DMS153 treated with DMSO at 0.1 percent for 48 hours (cell line): ENCODE measurements around the gene AMPD2.

ENCODE experiments used
- DNase-seq: peaks from one replicate; lab custom pipeline; 2025; ENCODE audit not compliant: unreplicated experiment; lab: John Stamatoyannopoulos, UW

Gene AMPD2

DNA sequence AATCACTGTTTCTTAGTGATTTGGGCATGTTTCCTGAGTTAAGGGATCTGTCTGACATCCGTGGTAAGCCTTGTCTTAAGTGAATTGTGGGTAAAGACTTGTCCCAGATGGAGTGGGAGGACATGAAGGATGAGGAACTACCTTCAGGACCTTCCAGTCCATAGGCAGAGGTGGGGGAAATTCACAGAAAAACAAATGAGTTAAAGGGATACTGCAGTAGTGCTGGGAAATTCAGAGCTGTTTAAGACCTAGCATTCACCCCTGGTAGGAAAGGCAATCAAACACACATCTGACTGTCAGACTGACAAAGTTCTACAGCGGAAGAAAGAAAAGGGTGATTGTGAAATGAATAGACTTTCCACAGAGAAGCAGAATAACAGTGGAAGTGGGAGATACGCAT, 3.2 kb upstream of the AMPD2 start:
- DNase-seq = no peak

DNA sequence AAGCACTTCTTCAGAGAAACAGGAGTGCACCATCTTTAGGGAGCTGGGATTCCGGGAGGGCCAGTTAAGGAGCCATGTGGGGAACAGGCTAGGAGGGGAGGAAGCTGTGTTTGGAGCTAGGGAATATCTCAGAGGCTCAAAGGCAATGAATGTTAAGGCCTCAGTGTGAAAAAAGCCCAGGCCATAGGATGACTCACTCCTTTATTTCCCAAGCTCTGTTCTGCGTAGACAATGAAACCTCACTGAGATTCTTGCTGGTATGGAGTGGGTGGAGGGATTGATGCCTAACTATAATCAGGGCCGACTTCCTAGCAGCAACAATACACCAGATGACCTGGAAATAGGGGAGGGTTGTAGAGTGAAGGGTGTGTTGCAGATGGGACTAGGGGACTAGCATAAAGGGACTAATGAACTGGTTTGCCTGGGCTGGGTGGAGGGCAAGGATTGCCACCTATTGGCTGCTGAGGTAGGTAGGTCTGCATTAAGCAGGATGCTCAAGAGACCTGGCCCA, 2.3 kb upstream of the AMPD2 start:
- no peak for DNase-seq

DNA sequence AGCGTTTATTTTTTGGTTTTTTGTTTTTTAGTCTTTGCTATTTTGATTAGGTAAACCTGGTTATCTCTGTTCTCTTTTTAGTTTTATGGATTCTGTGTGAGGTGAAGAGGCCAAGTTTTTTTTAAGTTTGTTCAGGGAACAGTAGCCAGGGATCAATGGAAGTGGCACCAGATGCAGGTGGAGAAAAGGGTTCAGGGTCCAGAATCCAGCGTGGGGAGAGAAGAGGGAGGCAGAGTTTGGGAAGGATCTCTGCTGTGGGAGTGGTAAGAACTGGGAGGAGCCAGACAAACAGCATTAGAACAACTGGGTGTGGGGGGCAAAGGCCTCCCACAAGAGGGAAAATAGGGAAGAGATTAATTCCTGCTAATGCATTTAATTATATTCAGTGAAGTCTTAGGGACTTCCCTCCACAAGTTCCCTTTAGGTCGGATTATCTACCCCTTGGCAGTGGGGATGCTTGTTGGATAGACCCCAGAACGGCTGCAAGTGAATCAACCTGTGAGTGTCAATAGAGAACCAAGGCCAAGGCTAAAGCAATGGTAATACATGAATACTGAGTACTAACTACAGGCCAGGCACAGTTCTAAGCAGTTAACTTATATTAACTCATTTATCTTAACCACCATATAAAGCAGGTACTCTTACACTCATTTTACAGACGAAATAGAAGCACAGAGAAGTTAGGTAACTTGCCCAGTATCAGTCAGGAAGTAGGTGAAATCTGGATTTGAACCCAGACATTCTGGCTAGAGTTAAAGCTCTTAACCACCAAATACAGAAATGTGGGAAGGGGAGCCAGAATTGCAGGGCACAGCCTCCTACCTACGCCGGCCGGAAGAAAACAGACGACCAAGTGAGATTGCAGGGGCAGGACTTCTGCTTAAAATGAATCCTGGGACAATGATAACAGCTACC, 719 bp upstream of the AMPD2 start:
- no peak for DNase-seq

DNA sequence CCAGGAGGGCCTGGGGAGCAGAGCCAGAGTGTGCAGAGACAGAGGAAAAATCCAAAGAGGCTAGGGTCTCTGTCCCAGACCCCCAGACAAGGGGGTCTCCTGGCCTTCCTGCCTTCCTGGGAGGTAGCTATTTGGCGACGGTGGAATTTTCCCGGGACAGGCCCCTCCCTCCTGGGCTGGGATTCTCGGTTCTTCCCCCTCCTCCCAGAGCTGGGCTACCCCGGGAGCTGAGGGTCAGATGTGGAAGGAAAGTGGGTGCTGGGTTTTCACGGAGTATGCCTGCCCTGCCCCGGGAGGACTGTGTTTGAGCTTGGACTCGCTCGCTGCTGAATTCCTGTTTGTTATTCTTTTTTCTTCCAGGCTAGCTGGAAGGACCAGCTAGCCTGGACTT, 759 bp downstream of the AMPD2 start:
- no peak for DNase-seq

DNA sequence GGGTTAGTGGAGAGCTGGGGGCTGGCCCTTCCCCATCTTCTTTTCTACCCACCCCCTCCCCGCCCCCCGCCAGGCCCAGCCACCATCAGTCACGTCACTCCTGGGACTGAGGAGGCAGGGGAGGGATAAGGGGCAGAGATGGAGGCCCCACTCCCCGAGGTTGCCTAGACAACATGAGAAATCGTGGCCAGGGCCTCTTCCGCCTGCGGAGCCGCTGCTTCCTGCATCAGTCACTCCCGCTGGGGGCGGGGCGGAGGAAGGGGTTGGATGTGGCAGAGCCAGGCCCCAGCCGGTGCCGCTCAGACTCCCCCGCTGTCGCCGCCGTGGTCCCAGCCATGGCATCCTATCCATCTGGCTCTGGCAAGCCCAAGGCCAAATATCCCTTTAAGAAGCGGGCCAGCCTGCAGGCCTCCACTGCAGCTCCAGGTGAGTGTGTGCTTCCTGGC, 1.2 kb downstream of the AMPD2 start:
- DNase-seq = peak; percentile 37

DNA sequence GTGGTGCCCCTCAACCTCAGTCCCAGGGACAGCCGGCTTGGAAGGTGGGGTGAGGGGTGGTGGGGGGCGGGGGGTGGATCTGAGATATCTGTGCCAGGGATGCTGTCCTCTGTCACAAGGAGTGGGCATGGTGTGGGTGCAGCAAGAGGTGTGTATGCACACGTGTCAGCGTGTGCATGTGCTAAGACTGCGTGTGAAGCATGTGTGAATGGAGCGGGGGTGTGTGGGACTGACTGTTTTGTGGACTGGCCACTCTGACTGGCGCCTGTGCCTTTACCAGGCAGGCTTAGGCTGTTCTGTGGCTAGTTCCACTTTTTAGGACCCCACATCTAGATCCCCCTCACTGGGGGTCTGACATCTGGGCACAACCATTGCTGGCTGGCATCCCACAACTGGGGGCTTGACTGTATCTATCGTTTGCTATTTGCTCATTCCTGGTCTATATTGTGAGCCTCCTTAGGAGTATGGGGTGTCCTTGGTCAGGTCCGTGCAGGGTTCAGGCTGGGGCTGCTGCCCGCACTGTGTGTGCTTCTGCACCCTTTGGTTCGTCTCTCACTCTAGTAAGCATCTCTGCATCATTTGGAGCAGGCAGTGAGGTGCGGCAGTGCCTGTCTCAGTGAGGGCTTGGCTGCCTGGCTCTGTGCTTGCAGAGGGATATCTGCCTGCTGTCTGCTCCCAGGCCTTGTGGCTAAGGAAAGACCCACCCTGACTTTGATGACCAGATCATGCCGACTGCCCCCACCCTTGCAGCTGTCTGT, 1.9 kb downstream of the AMPD2 start:
- DNase-seq = no peak

DNA sequence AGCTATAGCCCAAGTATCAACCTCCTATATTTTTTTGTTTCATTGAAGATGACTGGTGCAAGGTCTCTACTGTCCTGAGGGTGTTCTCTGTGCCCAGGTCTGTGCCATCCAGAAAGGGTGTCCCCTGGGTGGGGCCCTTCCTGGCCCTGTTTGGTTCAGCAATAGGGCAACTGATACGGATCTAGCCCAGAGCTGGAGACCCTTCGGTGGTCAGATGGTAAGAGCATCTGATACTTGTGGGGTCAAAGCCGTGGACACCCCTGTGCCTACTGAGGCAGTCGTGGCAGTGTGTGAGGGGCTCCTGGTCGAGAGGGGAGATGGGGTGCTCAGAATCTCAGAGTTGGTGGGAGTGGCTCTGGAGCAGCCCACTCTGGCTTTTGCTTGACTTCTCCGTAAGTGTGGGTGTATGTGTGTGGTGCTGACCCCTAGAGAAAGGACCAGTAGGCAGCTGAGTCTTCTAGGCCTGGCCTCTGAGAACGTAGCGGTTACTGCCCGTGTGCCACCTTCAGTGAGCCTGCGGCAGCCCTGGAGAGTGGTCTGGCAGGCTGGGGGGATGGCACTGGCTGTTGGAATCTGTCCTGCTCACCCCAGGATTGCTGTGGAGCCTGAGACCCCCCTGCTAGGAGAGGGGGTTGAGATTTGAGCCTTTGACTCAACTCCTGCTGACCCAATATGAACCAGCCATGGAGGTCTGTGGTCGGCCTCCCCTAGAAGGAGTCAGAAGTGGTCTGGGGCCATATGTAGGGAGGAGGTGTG, 2.7 kb downstream of the AMPD2 start:
- no peak for DNase-seq

DNA sequence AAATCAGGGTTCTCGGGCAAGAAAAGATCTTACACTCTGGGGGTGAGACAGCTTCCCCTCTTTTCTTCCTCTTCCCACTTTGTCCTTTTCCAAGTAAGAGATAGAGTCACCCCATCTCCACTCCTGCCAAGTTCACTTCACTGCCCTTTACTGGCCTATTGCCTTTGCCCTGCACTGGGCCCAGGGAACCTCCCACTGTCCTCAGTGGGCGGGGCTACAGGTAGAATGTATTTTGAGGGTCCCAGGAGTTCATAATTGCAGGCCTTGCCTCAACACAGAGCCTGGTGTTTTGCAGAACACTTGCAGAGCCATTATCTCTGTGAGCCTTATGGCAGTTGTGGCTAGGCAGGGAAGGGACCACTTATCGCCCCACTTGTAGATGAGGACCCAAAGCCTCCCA, 3.3 kb downstream of the AMPD2 start:
- DNase-seq = no peak

DNA sequence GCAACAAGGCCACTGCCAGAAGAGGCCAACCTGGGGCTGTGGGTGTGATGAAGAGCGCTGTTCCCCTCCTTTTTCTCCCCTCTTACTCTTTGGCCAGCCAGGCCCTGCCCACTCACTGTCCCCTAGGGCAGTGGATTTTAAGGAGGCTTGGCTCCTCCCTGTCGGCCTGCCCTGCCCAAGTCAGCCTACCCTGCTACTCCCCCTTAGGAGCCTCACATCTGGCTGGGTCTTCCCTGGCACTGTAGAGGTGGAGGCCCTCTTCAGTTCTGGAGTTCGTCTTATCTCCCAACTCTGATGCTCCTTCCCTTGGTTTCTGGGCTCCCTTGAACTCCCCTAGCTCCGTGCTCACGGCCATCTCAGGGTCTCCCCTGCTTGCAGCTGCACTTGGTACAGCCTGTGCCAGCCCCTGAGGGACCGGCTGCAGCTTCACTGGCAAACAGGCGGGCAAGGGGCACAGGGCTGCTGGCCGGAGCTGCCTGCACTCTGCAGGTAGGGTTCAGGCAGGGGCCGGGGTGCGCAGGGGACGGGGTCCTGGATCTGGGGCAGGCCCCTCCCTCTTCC, 4.0 kb downstream of the AMPD2 start:
- DNase-seq = no peak

DNA sequence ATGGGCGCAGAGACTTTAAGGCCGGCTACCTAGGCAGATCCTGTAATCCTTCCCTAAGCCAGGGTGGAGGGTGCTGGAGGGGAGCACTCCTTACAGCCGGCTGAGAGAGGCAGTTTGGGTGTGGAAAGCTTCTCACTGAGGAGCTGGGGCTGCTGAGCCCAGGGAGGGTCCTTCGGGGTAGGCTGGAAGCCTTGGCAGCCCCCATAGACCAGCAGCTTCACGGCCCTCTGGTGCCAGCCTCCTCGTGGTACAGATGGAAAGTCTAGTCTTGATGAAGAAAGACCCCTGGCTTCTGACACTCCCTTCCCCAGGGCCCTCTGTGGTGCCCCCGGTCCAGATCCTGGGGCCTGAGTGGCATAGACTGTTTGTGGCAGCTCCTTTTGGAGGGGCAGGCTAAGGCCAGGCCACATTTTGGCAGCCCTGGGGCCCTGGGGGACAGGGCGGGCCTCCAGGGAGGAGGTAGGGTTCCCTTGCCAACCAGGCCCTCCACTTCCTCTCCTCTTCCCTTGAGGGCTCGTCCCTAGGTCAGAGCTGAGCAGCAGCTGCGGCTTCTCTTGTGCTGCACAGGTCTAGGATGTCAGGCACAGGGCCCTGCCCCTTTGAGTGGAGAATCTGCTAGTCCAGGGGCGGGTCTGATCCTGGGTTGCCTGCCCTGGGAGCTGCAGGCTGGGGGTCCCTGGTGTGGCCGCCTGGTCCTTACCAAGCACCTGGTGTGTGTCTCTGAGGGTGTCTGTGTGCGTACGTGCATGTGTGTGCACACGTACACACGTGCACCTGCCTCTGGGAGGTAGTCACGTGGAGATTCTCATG, 4.8 kb downstream of the AMPD2 start:
- no peak for DNase-seq

DNA sequence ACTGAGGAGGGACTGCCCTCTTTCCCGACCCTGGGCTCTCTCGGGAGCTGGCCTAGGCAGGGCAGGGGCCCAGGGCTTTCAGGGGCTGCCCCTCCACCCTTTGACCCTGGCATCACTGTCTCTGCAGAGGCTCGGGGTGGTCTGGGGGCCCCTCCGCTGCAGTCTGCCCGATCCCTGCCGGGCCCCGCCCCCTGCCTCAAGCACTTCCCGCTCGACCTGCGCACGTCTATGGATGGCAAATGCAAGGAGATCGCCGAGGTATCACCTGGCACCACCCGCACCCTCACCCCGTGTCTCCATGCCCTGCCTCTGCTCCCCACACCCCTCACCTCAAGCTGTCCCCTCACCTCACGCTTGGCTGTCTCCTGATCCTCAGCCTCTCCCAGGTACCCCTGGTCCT, 5.5 kb downstream of the AMPD2 start:
- DNase-seq = no peak

DNA sequence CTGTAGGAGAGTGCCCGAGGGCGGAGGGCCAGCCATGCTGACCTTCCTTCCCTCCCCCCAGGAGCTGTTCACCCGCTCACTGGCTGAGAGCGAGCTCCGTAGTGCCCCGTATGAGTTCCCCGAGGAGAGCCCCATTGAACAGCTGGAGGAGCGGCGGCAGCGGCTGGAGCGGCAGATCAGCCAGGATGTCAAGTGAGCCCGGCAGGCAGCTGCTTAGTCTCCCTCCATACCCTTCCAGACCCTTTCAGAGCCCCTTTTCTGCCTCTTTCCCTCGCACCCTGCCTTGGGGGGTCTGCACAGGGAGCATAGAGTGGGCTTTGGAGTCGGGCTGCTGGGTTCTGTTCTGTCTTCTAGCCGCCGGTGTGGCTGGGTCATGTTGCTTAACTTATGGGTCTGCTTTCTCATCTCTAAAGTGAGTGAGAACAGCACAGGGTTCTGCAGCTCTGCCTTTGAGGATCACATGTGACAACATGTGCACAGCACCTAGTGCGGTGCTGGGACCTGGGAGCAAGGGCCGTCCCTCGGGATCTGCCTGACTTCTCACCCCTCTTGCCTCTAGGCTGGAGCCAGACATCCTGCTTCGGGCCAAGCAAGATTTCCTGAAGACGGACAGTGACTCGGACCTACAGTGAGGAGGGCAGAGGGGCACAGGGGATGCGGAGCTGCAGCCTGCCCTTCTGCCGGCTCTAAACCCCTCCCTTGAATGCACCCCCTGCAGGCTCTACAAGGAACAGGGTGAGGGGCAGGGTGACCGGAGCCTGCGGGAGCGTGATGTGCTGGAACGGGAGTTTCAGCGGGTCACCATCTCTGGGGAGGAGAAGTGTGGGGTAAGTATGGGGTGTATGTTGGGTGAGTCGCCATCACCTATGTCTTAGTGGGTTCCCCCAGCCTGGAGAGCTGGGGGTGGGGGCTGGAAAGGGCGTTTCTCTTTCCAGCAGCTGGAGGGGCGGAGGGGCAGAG, 6.2 kb downstream of the AMPD2 start:
- DNase-seq = no peak

DNA sequence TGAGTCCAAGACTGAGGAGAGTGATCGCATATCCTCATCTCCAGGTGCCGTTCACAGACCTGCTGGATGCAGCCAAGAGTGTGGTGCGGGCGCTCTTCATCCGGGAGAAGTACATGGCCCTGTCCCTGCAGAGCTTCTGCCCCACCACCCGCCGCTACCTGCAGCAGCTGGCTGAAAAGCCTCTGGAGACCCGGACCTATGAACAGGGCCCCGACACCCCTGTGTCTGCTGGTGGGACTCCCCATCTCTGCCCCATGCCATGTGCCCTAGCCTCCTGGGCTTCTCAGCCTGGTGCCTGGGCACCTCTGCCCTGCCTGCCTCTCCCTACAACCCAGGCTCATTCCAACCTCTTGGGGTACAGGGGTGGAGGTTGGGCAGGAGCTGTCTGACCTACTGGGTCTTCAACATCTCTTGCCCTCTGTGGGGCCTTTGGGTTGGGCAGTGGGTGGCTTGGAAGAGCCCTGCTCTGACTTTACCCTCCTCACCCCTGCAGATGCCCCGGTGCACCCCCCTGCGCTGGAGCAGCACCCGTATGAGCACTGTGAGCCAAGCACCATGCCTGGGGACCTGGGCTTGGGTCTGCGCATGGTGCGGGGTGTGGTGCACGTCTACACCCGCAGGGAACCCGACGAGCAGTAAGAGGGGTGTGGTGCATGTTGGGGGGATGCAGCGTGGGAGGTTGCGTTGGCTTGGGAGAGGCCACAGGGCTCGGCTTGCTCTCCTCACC, 7.2 kb downstream of the AMPD2 start:
- DNase-seq = no peak

DNA sequence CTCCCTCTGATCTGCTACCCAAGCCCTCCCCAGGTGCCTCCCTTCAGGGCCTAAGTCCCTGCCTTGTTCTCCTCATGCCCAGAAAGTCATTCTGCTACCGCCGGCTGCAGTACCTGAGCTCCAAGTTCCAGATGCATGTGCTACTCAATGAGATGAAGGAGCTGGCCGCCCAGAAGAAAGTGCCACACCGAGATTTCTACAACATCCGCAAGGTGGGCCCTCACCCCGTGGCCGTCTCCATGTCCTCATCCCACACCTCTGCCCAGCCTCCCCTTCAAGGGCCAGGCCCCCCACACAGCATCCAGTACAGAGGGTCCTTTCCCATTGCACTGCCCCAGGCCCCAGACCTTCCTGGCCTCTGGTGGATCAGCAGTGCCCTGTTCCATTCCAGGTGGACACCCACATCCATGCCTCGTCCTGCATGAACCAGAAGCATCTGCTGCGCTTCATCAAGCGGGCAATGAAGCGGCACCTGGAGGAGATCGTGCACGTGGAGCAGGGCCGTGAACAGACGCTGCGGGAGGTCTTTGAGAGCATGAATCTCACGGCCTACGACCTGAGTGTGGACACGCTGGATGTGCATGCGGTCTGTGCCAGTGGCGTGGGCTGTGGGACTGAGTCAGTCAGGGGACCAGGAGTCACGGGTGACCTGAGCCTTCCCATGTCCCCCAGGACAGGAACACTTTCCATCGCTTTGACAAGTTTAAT, 8.2 kb downstream of the AMPD2 start:
- DNase-seq = no peak

DNA sequence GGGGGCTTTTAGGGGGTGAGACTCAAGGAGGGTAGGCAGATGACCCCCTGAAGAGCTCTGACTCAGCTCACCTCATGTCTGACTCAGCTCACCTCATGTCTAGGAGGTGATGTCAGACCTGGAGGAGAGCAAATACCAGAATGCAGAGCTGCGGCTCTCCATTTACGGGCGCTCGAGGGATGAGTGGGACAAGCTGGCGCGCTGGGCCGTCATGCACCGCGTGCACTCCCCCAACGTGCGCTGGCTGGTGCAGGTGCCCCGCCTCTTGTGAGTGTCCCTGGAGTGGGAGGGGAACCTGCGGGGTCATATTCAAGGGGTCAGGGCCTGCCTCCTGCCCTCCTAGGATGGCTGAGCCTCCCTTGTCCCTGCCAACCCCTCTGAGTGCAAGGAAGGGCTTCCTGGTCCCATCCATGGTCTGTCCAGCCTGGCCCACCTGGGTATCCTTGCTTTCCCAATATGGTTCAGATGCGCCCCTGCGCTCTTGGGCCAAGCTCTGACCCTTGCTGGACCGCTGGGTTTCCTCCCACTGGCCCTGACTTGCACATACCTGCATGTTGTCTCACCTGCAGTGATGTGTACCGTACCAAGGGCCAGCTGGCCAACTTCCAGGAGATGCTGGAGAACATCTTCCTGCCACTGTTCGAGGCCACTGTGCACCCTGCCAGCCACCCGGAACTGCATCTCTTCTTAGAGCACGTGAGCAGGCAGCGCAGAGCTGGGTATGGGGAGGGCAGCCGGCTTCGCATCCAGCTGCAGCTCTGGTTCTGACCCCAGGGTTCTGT, 9.1 kb downstream of the AMPD2 start:
- no peak for DNase-seq

DNA sequence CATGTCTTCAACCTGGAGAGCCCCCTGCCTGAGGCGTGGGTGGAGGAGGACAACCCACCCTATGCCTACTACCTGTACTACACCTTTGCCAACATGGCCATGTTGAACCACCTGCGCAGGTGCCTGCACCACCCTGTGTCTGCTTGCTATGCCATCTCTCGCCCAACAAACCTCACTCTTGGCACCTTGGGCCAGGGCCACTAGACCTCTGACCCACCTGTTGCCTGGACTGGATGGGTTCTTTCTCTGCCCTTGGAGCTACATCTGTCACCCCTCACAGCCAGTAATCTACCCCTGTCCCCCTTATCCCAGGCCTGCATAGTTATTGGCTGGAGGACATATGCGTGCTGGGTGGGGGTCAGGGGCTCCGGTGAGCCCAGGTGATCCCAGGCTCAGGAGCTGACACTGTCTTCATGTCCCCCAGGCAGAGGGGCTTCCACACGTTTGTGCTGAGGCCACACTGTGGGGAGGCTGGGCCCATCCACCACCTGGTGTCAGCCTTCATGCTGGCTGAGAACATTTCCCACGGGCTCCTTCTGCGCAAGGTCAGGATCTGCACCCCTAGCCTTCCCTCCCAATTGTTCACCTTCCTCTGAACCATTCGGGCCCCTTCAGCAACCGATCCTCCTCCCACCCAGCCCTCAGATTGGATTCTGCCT, 9.9 kb downstream of the AMPD2 start:
- DNase-seq = no peak
